GM23248 (cell line): ENCODE measurements around the gene THEM4.

Experiments
- EZH2 ChIP-seq: fragments of 200-600 bp; sonication (generic); IDR thresholded peaks from 2 replicates; pipeline ENCODE4 v1.6.1; 2018; ENCODE audit warnings: antibody characterized with exemption, mild to moderate bottlenecking; ENCODE audit not compliant: insufficient read depth, poor library complexity, severe bottlenecking
- EZH2phosphoT487 ChIP-seq: fragments of 200-600 bp; sonication (generic); IDR thresholded peaks from 2 replicates; pipeline ENCODE4 v1.6.1; 2018; ENCODE audit warnings: antibody characterized with exemption, moderate library complexity, mild to moderate bottlenecking, low read depth; ENCODE audit not compliant: insufficient read depth

GRCh38 chr1:151841141-151841540 lies 68.2 kb downstream of the THEM4 start:
- TF ChIP-seq EZH2 = no peak
- TF ChIP-seq EZH2phosphoT487 = no peak
